OCI-LY7 (cell line): ENCODE results near the gene HGS. TPM values are rescaled to one million over a fixed set of nuclear protein-coding genes. Genes with fewer than 3 reads are reported as not detected.

ENCODE experiments used
- BruUV-seq: library from RNA; stranded (reverse); fragments of 400-500 nt; replicated peaks from 2 replicates; lab custom pipeline; 2021; lab: Mats Ljungman, UMichigan
- CTCF ChIA-PET: fragments of 300-600 bp; sonication (Branson Sonifier 250); formaldehyde crosslinking; loops from one replicate; lab custom pipeline; 2022; ENCODE audit warnings: antibody characterized with exemption; ENCODE audit not compliant: unreplicated experiment; lab: Charles Lee
- POLR2A ChIA-PET: fragments of 300-600 bp; sonication (Branson Sonifier 250); formaldehyde crosslinking; loops from one replicate; lab custom pipeline; 2022; ENCODE audit warnings: antibody characterized with exemption; lab: Charles Lee
- DNase-seq: peaks from one replicate; pipeline ENCODE4 v3.0.0-alpha.2; 2015; ENCODE audit warnings: low spot score
- H2AFZ ChIP-seq: fragments of 200-600 bp; sonication (generic), shearing (Covaris generic); 2 replicates; pipeline ENCODE4 v1.6.1; 2014; ENCODE audit warnings: mild to moderate bottlenecking, antibody characterized with exemption, low read length, moderate library complexity
- H3K27ac ChIP-seq: fragments of 200-600 bp; sonication (generic); 2 replicates; pipeline ENCODE4 v1.5.1; 2014; ENCODE audit warnings: mixed run types, low read depth, mild to moderate bottlenecking, moderate library complexity, low read length, inconsistent platforms; ENCODE audit not compliant: poor library complexity, severe bottlenecking
- H3K36me3 ChIP-seq: fragments of 200-600 bp; sonication (generic); 2 replicates; pipeline ENCODE4 v1.6.1; 2014; ENCODE audit warnings: mild to moderate bottlenecking, antibody characterized with exemption, low read length, moderate library complexity, mixed read lengths; ENCODE audit not compliant: insufficient read depth
- H3K4me1 ChIP-seq: fragments of 200-600 bp; sonication (generic); 2 replicates; pipeline ENCODE4 v1.5.1; 2014; ENCODE audit warnings: mild to moderate bottlenecking, low read length; ENCODE audit not compliant: insufficient read depth, poor library complexity, severe bottlenecking
- H3K4me2 ChIP-seq: fragments of 200-600 bp; sonication (generic); 2 replicates; pipeline ENCODE4 v1.6.1; 2014; ENCODE audit warnings: mild to moderate bottlenecking, low read length
- H3K4me3 ChIP-seq: fragments of 200-600 bp; sonication (generic); 2 replicates; pipeline ENCODE4 v1.5.1; 2014; ENCODE audit warnings: mild to moderate bottlenecking, low read depth, low read length; ENCODE audit not compliant: poor library complexity, severe bottlenecking
- H3K79me2 ChIP-seq: fragments of 200-600 bp; sonication (generic); 2 replicates; pipeline ENCODE4 v1.6.1; 2016; ENCODE audit warnings: low read depth, mild to moderate bottlenecking, low read length, moderate library complexity, mixed read lengths; ENCODE audit not compliant: insufficient read depth
- H3K9me2 ChIP-seq: fragments of 200-600 bp; sonication (generic); 2 replicates; pipeline ENCODE4 v1.6.1; 2016; ENCODE audit warnings: mild to moderate bottlenecking, low read length, mixed read lengths; ENCODE audit not compliant: insufficient read depth
- H3K9me3 ChIP-seq: fragments of 200-600 bp; sonication (generic); 2 replicates; pipeline ENCODE4 v1.6.1; 2014; ENCODE audit warnings: mild to moderate bottlenecking, mixed run types, low read length, mixed read lengths
- H4K20me1 ChIP-seq: fragments of 200-600 bp; sonication (generic); 2 replicates; pipeline ENCODE4 v1.6.1; 2014; ENCODE audit warnings: mild to moderate bottlenecking, antibody characterized with exemption, low read length, moderate library complexity, mixed read lengths; ENCODE audit not compliant: insufficient read depth
- EZH2phosphoT487 ChIP-seq: fragments of 200-600 bp; sonication (generic); IDR thresholded peaks from 2 replicates; pipeline ENCODE4 v1.6.1; 2018; ENCODE audit warnings: low read depth, borderline replicate concordance, mild to moderate bottlenecking, mixed run types, antibody characterized with exemption, low read length, moderate library complexity, mixed read lengths
- intact Hi-C: fragments of 100-400 bp; cut with micrococcal nuclease; formaldehyde crosslinking; loops from one replicate; pipeline ENCODE4 v1.10.0; 2022; ENCODE audit not compliant: unreplicated experiment
- total RNA-seq, 2 experiments: library from RNA; depleted of rRNA in 1 of 2; stranded (reverse); fragments of >200 nt in 1 of 2; shearing (Covaris generic) in 1 of 2; gene quantifications; 2 replicates each; pipeline ENCODE4 v1.2.3, GENCODE V29; 2014 to 2022
- TF ChIP-seq, protein P1 (sequence below): fragments of 200-600 bp; sonication (generic); conservative IDR thresholded peaks from 2 replicates; pipeline ENCODE4 v1.5.1; 2014; ENCODE audit warnings: mild to moderate bottlenecking, antibody characterized with exemption, low read length, moderate library complexity, mixed read lengths

Gene HGS
- total RNA-seq, 2 experiments from 2014 or later = 162 to 175 TPM

DNA sequence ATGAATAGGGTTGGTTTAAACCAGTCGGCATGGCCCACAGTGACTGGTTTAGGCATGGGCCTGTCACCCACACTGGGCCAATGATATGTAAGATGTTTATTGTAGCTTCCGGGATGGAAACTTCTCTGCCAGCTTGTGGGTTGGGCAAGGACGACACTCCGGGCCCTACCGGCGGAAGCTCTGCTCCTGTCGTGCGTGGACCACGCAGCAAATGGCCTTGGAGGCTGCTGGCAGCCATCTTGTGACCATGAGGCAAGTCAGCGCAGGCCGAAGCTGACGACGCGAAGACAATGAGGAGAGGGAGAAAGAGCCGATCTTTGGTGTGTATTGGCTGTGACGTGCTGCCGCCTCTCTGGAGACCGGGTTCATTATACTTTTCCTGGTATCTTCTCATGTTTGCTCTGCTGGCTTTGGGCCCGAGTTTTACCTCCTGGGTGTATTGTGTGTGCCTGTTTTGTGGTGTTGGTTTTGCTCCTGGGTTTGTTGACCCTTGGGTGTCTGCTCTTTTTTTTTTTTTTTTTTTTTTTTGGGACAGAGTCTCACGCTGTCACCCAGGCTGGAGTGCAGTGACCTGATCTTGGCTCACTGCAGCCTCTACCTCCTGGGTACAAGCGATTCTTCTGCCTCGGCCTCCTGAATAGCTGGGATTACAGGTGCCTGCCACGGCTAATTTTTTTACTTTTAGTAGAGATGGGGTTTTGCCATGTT lies 43.7 kb downstream of the HGS start:
- H3K9me2 ChIP-seq = no peaks in the 10 kb centered on the region
- POLR2A ChIA-PET = interaction anchor here (1.1 kb wide), 1 partner anchor 127 kb away, joined by 4 read pairs; no protein-coding TSS in a partner anchor

GRCh38 chr17:81733507-81734404 lies 49.9 kb downstream of the HGS start:
- H3K79me2 ChIP-seq = no peaks in the 10 kb centered on the region
- no peaks in the 10 kb centered on the region for H3K4me1 ChIP-seq
- TF ChIP-seq, protein P1, sequence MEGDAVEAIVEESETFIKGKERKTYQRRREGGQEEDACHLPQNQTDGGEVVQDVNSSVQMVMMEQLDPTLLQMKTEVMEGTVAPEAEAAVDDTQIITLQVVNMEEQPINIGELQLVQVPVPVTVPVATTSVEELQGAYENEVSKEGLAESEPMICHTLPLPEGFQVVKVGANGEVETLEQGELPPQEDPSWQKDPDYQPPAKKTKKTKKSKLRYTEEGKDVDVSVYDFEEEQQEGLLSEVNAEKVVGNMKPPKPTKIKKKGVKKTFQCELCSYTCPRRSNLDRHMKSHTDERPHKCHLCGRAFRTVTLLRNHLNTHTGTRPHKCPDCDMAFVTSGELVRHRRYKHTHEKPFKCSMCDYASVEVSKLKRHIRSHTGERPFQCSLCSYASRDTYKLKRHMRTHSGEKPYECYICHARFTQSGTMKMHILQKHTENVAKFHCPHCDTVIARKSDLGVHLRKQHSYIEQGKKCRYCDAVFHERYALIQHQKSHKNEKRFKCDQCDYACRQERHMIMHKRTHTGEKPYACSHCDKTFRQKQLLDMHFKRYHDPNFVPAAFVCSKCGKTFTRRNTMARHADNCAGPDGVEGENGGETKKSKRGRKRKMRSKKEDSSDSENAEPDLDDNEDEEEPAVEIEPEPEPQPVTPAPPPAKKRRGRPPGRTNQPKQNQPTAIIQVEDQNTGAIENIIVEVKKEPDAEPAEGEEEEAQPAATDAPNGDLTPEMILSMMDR = peak; percentile 95
- no peak for TF ChIP-seq EZH2phosphoT487
- ChIA-PET POLR2A (no interaction called here), CTCF (no interaction called here)
- no peak overlapping the region for H3K27ac ChIP-seq
- peak; percentile 72 for DNase-seq
- H3K9me2 ChIP-seq = no peaks in the 10 kb centered on the region
- no peak overlapping the region for H3K4me2 ChIP-seq
- intact Hi-C loops = loop anchor here (2.0 kb wide), 1 partner anchor 75 kb away; no protein-coding TSS in a partner anchor
- H4K20me1 ChIP-seq = no peaks in the 10 kb centered on the region
- BruUV-seq = no TSS peak
- no peaks in the 10 kb centered on the region for H3K9me3 ChIP-seq
- no peaks in the 10 kb centered on the region for H3K36me3 ChIP-seq
- no peak overlapping the region for H2AFZ ChIP-seq
- H3K4me3 ChIP-seq = no peak overlapping the region

More for the DNA sequence above, 43.7 kb downstream of the HGS start:
- Histone ChIP-seq H3K79me2 (no peaks in the 10 kb centered on the region), H3K4me1 (peaks cover 7% of the 10 kb centered on the region), H3K9me3 (no peaks in the 10 kb centered on the region), H3K36me3 (no peaks in the 10 kb centered on the region), H3K4me2 (no peak overlapping the region), H3K27ac (no peak overlapping the region), H3K4me3 (no peak overlapping the region), H2AFZ (no peak overlapping the region), H4K20me1 (no peaks in the 10 kb centered on the region)
- DNase-seq = no peak
- CTCF ChIA-PET = no interaction called here
- intact Hi-C loops = no loop called here
- BruUV-seq = no TSS peak
- TF ChIP-seq EZH2phosphoT487 = no peak
- TF ChIP-seq, protein P1 = no peak
